Activated CD8-positive, alpha-beta T cell treated with anti-CD3 and anti-CD28 coated beads for 36 hours (primary cell): ENCODE measurements around the gene CKAP2L. TPM values are rescaled to one million over a fixed set of nuclear protein-coding genes. Genes with fewer than 3 reads are reported as not detected.
"Not testable (repeated sequence)": the region's sequence is repeated elsewhere in the genome, so short reads cannot be mapped to it uniquely, and the experiment has no call there.

ENCODE experiments used
- ATAC-seq: fragments of 200-7000 bp; cut with Tn5 transposase; one replicate; pipeline ENCODE4 v1.10.0; 2021; ENCODE audit warnings: mild to moderate bottlenecking, moderate library complexity
- CTCF ChIA-PET: fragments of 350-600 bp; sonication (Branson Sonifier 250); formaldehyde crosslinking; loops from one replicate; lab custom pipeline; 2021; ENCODE audit warnings: antibody characterized with exemption; lab: Charles Lee
- POLR2A ChIA-PET: fragments of 350-600 bp; sonication (Branson Sonifier 250); formaldehyde crosslinking; loops from one replicate; lab custom pipeline; 2021; ENCODE audit warnings: antibody characterized with exemption; lab: Charles Lee
- DNase-seq: peaks from one replicate; pipeline ENCODE4 v3.0.0-alpha.2; 2020
- H3K27ac Mint-ChIP-seq: one replicate; pipeline ENCODE4 v1.8.0; 2021; ENCODE audit warnings: mild to moderate bottlenecking, mixed read lengths
- H3K27me3 Mint-ChIP-seq: one replicate; pipeline ENCODE4 v1.8.0; 2021; ENCODE audit warnings: mixed read lengths
- H3K36me3 Mint-ChIP-seq: one replicate; pipeline ENCODE4 v1.8.0; 2021; ENCODE audit warnings: low read depth, mixed read lengths
- H3K4me1 Mint-ChIP-seq: one replicate; pipeline ENCODE4 v1.8.0; 2021; ENCODE audit warnings: low read depth, mixed read lengths
- H3K4me3 Mint-ChIP-seq: one replicate; pipeline ENCODE4 v1.8.0; 2021; ENCODE audit warnings: mild to moderate bottlenecking, moderate library complexity, mixed read lengths
- H3K9me3 Mint-ChIP-seq: one replicate; pipeline ENCODE4 v1.8.0; 2021; ENCODE audit warnings: mixed read lengths
- intact Hi-C: fragments of 100-400 bp; cut with micrococcal nuclease; formaldehyde crosslinking; loops from one replicate; pipeline ENCODE4 v1.10.0; 2022
- total RNA-seq, 2 experiments: library from RNA; stranded (reverse); gene quantifications; one replicate each; pipeline ENCODE4 v1.2.3, GENCODE V29; 2021
- TF ChIP-seq, protein P1 (sequence below): fragments of 200-600 bp; IDR thresholded peaks from one replicate; pipeline ENCODE4 v1.8.0; 2022; ENCODE audit warnings: antibody characterized with exemption, mild to moderate bottlenecking

The CKAP2L gene
- total RNA-seq, 2 experiments from 2014 or later = 24.5 to 30.5 TPM

- TF ChIP-seq, protein P1, sequence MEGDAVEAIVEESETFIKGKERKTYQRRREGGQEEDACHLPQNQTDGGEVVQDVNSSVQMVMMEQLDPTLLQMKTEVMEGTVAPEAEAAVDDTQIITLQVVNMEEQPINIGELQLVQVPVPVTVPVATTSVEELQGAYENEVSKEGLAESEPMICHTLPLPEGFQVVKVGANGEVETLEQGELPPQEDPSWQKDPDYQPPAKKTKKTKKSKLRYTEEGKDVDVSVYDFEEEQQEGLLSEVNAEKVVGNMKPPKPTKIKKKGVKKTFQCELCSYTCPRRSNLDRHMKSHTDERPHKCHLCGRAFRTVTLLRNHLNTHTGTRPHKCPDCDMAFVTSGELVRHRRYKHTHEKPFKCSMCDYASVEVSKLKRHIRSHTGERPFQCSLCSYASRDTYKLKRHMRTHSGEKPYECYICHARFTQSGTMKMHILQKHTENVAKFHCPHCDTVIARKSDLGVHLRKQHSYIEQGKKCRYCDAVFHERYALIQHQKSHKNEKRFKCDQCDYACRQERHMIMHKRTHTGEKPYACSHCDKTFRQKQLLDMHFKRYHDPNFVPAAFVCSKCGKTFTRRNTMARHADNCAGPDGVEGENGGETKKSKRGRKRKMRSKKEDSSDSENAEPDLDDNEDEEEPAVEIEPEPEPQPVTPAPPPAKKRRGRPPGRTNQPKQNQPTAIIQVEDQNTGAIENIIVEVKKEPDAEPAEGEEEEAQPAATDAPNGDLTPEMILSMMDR = no peak
- no peak for DNase-seq
- ChIA-PET CTCF (interaction anchor here (1.0 to 1.4 kb wide), 4 partner anchors 8 to 92 kb away, joined by 3 to 4 read pairs (median 3); no protein-coding TSS in a partner anchor), POLR2A (no interaction called here)
- no peak for ATAC-seq
- no peak overlapping the region for H3K27ac Mint-ChIP-seq
- intact Hi-C loops = no loop called here
- no peaks in the 10 kb centered on the region for H3K27me3 Mint-ChIP-seq
- H3K36me3 Mint-ChIP-seq = no peaks in the 10 kb centered on the region
- H3K4me3 Mint-ChIP-seq = no peak overlapping the region
- peaks cover 3% of the 10 kb centered on the region for H3K9me3 Mint-ChIP-seq
- H3K4me1 Mint-ChIP-seq = no peaks in the 10 kb centered on the region
These were observed 45.5 kb downstream of the CKAP2L start for GRCh38 chr2:112718863-112719370.

GRCh38 chr2:112716826-112717352 is 47.5 kb downstream of the CKAP2L start:
- DNase-seq, CTCF ChIA-PET, H3K4me3 Mint-ChIP-seq, H3K9me3 Mint-ChIP-seq, intact Hi-C loops, H3K36me3 Mint-ChIP-seq, H3K27me3 Mint-ChIP-seq, POLR2A ChIA-PET, H3K27ac Mint-ChIP-seq, H3K4me1 Mint-ChIP-seq, ATAC-seq: not testable (repeated sequence)

GRCh38 chr2:112716094-112716493 is 48.3 kb downstream of the CKAP2L start:
- POLR2A ChIA-PET, H3K9me3 Mint-ChIP-seq, H3K27ac Mint-ChIP-seq, H3K4me3 Mint-ChIP-seq, ATAC-seq, DNase-seq, H3K27me3 Mint-ChIP-seq, H3K4me1 Mint-ChIP-seq, intact Hi-C loops, H3K36me3 Mint-ChIP-seq: not testable (repeated sequence)
- CTCF ChIA-PET = interaction anchor here (1.1 to 1.7 kb wide), 2 partner anchors 10 to 116 kb away, joined by 3 to 9 read pairs; no protein-coding TSS in a partner anchor

DNA sequence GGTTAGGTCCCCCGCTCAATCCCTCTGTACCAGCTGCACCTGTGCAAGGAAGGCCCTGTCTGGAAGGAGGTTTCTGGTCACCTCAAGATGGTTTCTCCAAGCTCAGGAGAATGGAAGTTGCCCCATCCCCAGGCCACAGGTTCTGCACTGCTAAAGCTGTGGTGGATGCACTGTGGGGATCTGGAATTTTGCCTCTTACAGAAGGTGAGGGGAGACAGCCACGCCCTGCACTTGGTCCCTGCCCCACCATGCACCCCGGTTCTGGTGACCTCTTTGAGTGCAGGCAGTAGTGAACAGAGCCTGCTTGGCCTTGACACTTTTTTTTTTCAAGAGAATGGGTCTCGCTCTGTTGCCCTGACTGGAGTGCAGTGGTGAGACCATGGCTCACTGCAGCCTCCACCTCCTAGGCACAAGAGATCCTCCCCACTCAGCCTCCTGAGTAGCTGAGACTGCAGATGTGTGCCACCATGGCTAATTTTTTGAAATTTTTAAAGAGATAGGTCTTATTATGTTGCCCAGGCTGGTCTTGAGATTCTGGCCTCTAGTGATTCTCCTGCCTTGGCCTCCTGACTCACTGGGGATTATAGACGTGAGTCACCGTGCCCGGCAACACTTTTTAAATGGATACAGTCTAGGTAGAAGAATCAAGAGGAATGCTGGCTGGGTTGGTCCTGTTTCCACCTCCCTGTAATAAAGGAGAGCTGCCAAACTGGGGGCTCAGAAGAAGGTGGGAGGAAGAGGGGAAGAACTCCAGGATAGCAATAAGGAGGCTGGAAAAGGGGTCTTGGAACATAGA is 49.4 kb downstream of the CKAP2L start:
- H3K4me3 Mint-ChIP-seq = no peak overlapping the region
- POLR2A ChIA-PET = interaction anchor here (1.3 kb wide), 1 partner anchor 11 kb away, joined by 3 read pairs; no protein-coding TSS in a partner anchor
- intact Hi-C loops = no loop called here
- peaks cover 7% of the 10 kb centered on the region for H3K4me1 Mint-ChIP-seq
- H3K9me3 Mint-ChIP-seq = peaks cover 3% of the 10 kb centered on the region
- H3K36me3 Mint-ChIP-seq = no peaks in the 10 kb centered on the region
- ATAC-seq (no peak), DNase-seq (no peak)
- no peak overlapping the region for H3K27ac Mint-ChIP-seq
- H3K27me3 Mint-ChIP-seq = no peaks in the 10 kb centered on the region
- TF ChIP-seq, protein P1 = no peak
- CTCF ChIA-PET = interaction anchor here (1.1 to 1.7 kb wide), 2 partner anchors 11 to 115 kb away, joined by 3 to 9 read pairs; no protein-coding TSS in a partner anchor

GRCh38 chr2:112714331-112714730 is 50.1 kb downstream of the CKAP2L start:
- H3K27me3 Mint-ChIP-seq = peaks cover 2% of the 10 kb centered on the region
- ChIA-PET POLR2A (interaction anchor here (1.3 kb wide), 1 partner anchor 11 kb away, joined by 3 read pairs; no protein-coding TSS in a partner anchor), CTCF (no interaction called here)
- H3K4me3 Mint-ChIP-seq = no peak overlapping the region
- H3K36me3 Mint-ChIP-seq = no peaks in the 10 kb centered on the region
- ATAC-seq = no peak
- H3K27ac Mint-ChIP-seq = no peak overlapping the region
- peaks cover 7% of the 10 kb centered on the region for H3K4me1 Mint-ChIP-seq
- intact Hi-C loops = no loop called here
- TF ChIP-seq, protein P1 = no peak
- no peak for DNase-seq
- H3K9me3 Mint-ChIP-seq = peaks cover 3% of the 10 kb centered on the region
